HUES48 (cell line): ENCODE measurements around the gene GPR108.

ENCODE experiments used
- H3K27ac ChIP-seq: one replicate; pipeline ENCODE4 v1.7.0; 2013; ENCODE audit warnings: low read depth, low read length, inconsistent platforms
- H3K27me3 ChIP-seq: 2 replicates; pipeline ENCODE4 v1.6.1; 2013; ENCODE audit warnings: mild to moderate bottlenecking, low read length; ENCODE audit not compliant: control insufficient read depth, insufficient read depth
- H3K36me3 ChIP-seq: 2 replicates; pipeline ENCODE4 v1.6.1; 2013; ENCODE audit warnings: low read length; ENCODE audit not compliant: control insufficient read depth, insufficient read depth
- H3K4me1 ChIP-seq: 2 replicates; pipeline ENCODE4 v1.6.1; 2013; ENCODE audit warnings: mild to moderate bottlenecking, low read length; ENCODE audit not compliant: control insufficient read depth, insufficient read depth
- H3K4me3 ChIP-seq: 2 replicates; pipeline ENCODE4 v1.5.1; 2013; ENCODE audit warnings: mild to moderate bottlenecking, low read depth, low read length
- H3K9ac ChIP-seq: 2 replicates; pipeline ENCODE4 v1.6.1; 2013; ENCODE audit warnings: mild to moderate bottlenecking, low read depth, low read length, moderate library complexity
- H3K9me3 ChIP-seq: 2 replicates; pipeline ENCODE4 v1.6.1; 2013; ENCODE audit warnings: low read length; ENCODE audit not compliant: control insufficient read depth, insufficient read depth

Gene GPR108

GRCh38 chr19:6735181-6735911, 2.0 kb downstream of the GPR108 start:
- H3K9me3 ChIP-seq = no peaks in the 10 kb centered on the region
- peaks cover 25% of the 10 kb centered on the region for H3K4me1 ChIP-seq
- H3K36me3 ChIP-seq = peaks cover 13% of the 10 kb centered on the region
- no peaks in the 10 kb centered on the region for H3K27me3 ChIP-seq
- H3K4me3 ChIP-seq = peak overlapping the region; percentile 78
- peak overlapping the region; percentile 99 for H3K27ac ChIP-seq
- H3K9ac ChIP-seq = no peak overlapping the region

GRCh38 chr19:6734096-6734696, 3.2 kb downstream of the GPR108 start:
- no peak overlapping the region for H3K27ac ChIP-seq
- H3K27me3 ChIP-seq = no peaks in the 10 kb centered on the region
- H3K9me3 ChIP-seq = no peaks in the 10 kb centered on the region
- H3K9ac ChIP-seq = no peak overlapping the region
- peaks cover 13% of the 10 kb centered on the region for H3K36me3 ChIP-seq
- peaks cover 24% of the 10 kb centered on the region for H3K4me1 ChIP-seq
- H3K4me3 ChIP-seq = no peak overlapping the region

GRCh38 chr19:6733338-6734095, 3.9 kb downstream of the GPR108 start:
- Histone ChIP-seq H3K36me3 (peaks cover 13% of the 10 kb centered on the region), H3K9ac (no peak overlapping the region), H3K4me3 (no peak overlapping the region), H3K27me3 (no peaks in the 10 kb centered on the region), H3K27ac (no peak overlapping the region), H3K9me3 (no peaks in the 10 kb centered on the region), H3K4me1 (peaks cover 18% of the 10 kb centered on the region)

- no peak overlapping the region for H3K27ac ChIP-seq
- peaks cover 11% of the 10 kb centered on the region for H3K4me1 ChIP-seq
- H3K36me3 ChIP-seq = peaks cover 13% of the 10 kb centered on the region
Observed at GRCh38 chr19:6732803-6733337, 4.5 kb downstream of the GPR108 start.

GRCh38 chr19:6731822-6732221, 5.6 kb downstream of the GPR108 start:
- Histone ChIP-seq H3K36me3 (peaks cover 13% of the 10 kb centered on the region), H3K9me3 (no peaks in the 10 kb centered on the region), H3K4me3 (no peak overlapping the region), H3K27ac (no peak overlapping the region), H3K9ac (no peak overlapping the region), H3K4me1 (peaks cover 10% of the 10 kb centered on the region), H3K27me3 (no peaks in the 10 kb centered on the region)

More at GRCh38 chr19:6732803-6733337, 4.5 kb downstream of the GPR108 start:
- no peaks in the 10 kb centered on the region for H3K27me3 ChIP-seq
- no peaks in the 10 kb centered on the region for H3K9me3 ChIP-seq
- no peak overlapping the region for H3K9ac ChIP-seq
- no peak overlapping the region for H3K4me3 ChIP-seq

GRCh38 chr19:6730941-6731670, 6.3 kb downstream of the GPR108 start:
- no peak overlapping the region for H3K9ac ChIP-seq

GRCh38 chr19:6730153-6730804, 7.1 kb downstream of the GPR108 start:
- Histone ChIP-seq H3K36me3 (peaks cover 13% of the 10 kb centered on the region), H3K27ac (no peak overlapping the region), H3K4me1 (peaks cover under 1% of the 10 kb centered on the region; the same call in 1 of the 2 replicates), H3K4me3 (no peak overlapping the region; the same call in 1 of the 2 replicates), H3K9ac (no peak overlapping the region), H3K27me3 (no peaks in the 10 kb centered on the region), H3K9me3 (no peaks in the 10 kb centered on the region)

More at GRCh38 chr19:6730941-6731670, 6.3 kb downstream of the GPR108 start:
- Histone ChIP-seq H3K27ac (no peak overlapping the region), H3K4me3 (no peak overlapping the region), H3K9me3 (no peaks in the 10 kb centered on the region), H3K4me1 (peaks cover 9% of the 10 kb centered on the region), H3K27me3 (no peaks in the 10 kb centered on the region), H3K36me3 (peaks cover 13% of the 10 kb centered on the region)

- no peak overlapping the region for H3K27ac ChIP-seq
- no peaks in the 10 kb centered on the region for H3K9me3 ChIP-seq
- H3K36me3 ChIP-seq = peaks cover 13% of the 10 kb centered on the region
- H3K9ac ChIP-seq = no peak overlapping the region
- no peaks in the 10 kb centered on the region for H3K4me1 ChIP-seq
- no peaks in the 10 kb centered on the region for H3K27me3 ChIP-seq
- no peak overlapping the region; the same call in 1 of the 2 replicates for H3K4me3 ChIP-seq
Observed at GRCh38 chr19:6729573-6730152, 7.7 kb downstream of the GPR108 start.

- Histone ChIP-seq H3K27ac (no peak overlapping the region), H3K9ac (no peak overlapping the region), H3K36me3 (peaks cover 13% of the 10 kb centered on the region), H3K4me1 (no peaks in the 10 kb centered on the region), H3K27me3 (no peaks in the 10 kb centered on the region), H3K4me3 (no peak overlapping the region), H3K9me3 (no peaks in the 10 kb centered on the region)
Observed at GRCh38 chr19:6728346-6728745, 9.0 kb downstream of the GPR108 start.
